GM21447 (cell line): ENCODE data around the gene FHAD1.
"Not testable (repeated sequence)": the region's sequence is repeated elsewhere in the genome, so short reads cannot be mapped to it uniquely, and the experiment has no call there.

Experiments used
- ATAC-seq: cut with Tn5 transposase; IDR thresholded peaks from one replicate; pipeline ENCODE4 v1.9.1; 2021; ENCODE audit not compliant: unreplicated experiment

The FHAD1 gene

DNA sequence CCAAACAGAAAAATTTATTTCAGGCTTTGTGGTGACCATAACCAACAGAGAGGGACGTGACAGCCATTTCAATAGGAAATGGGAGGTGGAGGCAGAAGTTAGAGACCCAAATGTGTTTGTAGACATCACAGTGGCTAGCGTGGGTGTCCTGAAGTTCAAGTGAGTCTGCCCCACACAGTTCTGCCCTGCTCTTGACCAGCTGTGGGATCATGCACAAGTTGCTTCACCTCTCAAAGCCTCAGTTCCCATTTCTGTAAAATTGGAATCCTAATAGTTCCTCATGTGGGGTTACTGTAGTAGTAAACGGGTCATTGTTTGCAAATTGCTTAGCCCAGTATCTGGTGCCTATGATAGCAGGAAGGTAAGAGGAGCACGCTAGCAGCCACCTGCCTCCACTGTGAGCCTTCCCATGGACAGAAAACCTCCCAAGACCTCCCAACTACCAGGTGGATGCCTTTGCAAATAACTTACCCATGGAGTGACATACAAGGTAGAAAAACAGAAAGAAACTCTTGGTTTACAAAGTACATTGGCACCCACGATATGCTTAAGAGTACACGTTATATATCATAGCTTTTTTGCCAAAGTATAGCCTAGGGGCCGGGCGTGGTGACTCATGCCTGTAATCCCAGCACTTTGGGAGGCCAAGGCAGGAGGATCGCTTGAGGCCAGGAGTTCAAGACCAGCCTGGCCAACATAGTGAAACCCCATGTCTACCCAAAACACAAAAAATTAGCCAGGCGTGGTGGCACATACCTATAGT is 29.1 kb downstream of the FHAD1 start:
- ATAC-seq: no peak

DNA sequence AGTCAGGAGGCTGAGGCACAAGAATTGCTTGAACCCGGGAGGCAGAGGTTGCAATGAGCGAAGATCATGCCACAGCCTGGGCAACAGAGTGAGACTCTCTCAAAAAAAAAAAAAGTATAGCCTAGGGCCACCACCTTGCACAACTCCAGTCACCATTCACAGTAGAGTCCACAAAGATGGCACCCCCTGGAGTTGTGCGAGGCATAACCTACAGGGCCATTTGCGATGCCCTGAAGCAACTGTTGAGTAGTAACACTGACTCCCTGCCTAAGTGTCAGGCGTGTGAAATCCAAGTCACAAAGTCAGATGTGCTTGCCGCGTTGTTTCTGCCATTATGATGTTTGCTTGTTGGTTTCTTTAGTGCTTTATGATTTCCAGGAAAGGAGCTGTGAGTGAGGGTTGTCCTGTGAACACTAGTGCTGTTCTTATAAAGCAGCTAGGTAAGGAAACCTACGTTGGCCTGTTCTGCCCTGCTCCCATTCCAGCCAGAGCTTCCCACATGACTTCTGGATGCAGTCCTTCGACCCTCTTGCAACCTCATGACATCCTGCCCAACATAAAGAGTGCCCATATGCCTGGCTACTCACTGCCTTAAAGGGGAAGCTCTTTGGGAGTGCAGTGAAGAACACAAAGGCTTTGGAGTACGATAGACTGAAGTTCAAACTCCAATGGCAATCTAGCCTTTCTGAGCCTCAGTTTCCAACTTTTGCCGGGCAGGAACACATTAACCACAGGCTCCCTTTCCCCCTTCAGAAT is 29.8 kb downstream of the FHAD1 start:
- no peak for ATAC-seq

DNA sequence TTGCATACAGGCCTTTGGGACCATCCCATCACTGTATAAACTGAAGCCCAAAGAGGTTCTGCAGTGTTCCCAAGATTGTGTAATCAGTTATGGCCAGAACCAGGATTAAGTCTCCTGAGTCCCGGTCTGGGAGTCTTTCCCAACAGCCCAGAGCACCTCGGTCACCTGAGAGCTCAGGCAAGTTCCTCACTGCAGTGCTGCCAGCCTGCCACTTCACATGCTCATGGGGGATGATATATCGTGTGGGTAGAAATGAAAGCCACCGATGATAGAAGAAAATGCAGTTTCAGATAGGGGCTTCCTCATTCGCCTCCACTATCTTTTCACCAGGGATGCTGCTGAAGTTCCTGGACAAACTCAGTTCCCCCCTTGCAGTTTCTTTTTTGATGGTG is 30.4 kb downstream of the FHAD1 start:
- ATAC-seq: no peak

DNA sequence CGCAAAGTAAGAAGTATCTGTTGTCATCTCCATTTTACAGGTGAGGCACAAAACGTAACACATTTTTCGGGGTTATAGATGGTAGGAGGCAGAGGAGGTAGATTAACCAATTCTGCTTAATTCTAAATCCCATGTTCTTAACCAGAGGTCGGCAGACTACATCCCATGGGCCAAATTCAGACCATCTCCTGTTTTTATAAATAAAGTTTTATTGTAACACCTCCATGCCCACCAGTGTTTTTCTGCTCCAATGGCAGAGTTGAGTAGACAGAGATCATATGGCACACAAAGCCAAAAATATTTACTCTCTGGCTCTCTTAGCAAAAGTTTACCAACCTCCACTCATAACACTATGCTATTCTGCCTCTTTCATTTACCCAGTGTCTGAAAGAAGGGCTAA is 30.9 kb downstream of the FHAD1 start:
- ATAC-seq: no peak

DNA sequence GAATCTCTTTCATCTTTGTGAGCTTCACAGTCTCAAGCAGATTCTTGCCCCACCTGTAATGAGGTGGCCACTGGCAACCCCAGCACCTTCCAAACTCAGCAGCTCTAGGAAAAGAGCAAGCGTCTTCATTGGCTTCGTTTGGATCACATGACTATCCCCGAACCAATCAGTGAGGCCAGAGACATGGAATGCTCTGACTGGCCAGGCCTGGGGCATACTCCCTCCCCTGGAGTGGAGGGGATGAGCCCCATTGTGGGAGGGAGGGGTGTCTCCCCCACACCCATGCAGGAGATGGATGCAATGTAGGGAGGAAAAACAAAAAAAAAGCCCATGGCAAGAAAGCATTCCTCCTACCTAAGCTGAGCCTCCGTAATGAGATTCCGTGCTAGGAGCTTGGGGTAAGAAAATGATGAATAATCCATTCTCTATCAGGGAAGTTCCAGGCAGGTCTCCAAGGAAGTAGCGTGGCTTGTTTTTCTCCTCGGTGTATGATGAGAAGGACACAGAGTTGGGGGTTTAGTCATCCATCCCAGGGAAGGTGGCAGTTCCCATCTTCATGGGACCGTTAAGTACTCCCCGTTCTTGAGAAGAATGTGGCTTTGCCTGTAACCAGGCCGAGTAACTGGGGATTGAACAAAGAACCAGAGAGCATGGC is 32.7 kb downstream of the FHAD1 start:
- ATAC-seq: no peak

DNA sequence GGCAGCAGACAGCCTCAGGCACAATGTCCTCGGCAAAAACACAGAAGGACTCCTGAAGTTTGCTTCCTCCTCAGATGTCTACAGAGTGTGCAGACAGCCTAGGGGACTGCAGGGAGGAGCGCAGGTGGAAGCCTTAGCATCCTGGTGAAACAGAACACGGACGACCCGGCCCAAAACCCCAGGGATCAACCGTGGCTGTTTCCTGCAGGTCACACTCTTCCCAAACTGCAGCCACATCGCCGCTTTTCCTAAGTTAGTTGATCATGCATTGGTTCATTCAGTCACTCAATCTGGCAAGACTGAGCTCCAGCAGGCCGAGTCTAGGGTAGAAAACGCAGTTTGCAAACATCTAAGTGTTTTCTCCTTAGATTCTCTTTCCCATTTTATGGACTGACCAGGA is 33.4 kb downstream of the FHAD1 start:
- no peak for ATAC-seq

DNA sequence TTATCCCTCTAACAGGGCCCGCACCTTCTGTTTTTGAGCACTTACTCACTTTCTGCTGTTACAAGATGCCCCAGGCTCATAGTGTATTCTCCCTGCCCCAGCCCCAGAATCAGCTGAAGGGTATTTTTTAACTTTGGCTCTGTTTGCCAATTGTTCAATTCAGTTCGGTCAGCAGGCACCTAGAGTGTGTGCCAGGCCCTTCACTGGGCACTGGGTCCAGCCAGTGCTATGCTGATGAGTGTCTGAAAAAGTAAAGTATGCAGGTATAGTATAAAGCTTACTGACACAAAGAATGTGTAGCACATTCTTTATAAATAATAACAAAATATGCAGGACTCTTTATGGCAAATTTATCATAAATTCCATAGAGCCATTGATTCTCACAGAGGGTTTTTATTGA is 35.0 kb downstream of the FHAD1 start:
- no peak for ATAC-seq

DNA sequence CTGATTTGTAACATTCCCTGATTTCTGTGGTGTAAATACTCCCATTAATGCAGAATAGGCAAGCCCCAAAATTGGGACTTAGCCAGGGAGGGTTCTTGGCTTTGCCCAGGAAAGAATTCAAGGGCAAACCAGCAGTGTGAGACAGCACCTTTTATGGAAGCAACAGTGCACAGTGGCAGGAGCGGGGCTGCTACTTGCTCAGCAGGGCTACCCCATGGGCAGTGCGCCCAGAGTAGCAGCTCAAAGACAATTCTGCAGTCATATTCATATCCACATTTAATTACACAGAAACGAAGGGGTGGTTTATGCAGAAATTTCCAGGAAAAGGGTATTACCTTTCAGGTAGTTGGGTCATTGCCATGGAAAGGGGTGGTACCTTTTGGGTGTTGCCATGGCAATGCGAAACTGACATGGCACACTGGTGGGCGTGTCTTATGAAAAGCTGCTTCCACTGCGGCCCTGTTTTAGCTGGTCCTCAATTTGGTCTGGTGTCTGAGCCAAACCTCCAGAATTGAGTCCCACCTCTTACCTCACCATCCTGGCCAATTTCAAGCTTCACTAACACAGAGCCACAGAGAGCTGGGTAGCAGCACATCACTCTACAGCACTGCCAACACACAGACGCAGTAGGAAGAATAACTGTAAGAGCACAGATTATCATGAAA is 35.9 kb downstream of the FHAD1 start:
- ATAC-seq: no peak

DNA sequence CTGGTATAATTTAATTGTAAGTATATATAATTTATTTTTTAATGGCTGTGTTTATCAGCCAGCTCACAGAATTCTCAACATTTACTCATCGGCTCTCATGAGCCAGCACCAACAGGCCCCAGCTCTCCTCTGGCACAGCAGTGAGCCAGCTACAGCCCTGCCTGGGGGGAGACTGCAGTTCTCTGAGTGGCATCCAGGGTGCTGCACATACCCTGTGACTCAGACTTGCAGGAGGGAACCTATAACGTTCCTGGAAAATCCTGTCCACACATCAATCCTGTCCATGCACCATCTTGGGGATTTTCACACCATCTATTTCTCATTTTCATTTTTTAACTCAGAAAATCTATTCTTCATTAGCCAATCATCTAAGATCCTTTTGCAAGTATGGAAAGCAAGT is 36.5 kb downstream of the FHAD1 start:
- ATAC-seq: no peak

DNA sequence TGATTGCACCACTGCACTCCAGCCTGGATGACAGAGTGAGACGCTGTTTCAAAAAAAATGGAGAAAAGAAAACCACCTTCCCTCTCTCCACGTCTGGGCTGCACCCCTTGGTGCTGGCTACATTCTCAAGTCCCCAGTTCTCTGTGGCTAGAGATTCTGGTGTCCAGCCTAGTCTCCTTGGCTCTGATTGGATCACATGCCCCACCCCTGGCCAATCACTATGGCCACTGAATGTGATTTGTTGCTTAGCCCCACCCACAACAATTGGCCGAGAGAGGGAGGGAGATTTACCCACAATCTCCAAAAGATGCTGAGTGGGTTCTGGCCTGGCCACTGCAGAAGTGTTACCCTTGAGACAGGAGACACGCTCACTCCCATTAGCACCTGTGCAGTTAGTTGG is 39.4 kb downstream of the FHAD1 start:
- ATAC-seq: no peak

DNA sequence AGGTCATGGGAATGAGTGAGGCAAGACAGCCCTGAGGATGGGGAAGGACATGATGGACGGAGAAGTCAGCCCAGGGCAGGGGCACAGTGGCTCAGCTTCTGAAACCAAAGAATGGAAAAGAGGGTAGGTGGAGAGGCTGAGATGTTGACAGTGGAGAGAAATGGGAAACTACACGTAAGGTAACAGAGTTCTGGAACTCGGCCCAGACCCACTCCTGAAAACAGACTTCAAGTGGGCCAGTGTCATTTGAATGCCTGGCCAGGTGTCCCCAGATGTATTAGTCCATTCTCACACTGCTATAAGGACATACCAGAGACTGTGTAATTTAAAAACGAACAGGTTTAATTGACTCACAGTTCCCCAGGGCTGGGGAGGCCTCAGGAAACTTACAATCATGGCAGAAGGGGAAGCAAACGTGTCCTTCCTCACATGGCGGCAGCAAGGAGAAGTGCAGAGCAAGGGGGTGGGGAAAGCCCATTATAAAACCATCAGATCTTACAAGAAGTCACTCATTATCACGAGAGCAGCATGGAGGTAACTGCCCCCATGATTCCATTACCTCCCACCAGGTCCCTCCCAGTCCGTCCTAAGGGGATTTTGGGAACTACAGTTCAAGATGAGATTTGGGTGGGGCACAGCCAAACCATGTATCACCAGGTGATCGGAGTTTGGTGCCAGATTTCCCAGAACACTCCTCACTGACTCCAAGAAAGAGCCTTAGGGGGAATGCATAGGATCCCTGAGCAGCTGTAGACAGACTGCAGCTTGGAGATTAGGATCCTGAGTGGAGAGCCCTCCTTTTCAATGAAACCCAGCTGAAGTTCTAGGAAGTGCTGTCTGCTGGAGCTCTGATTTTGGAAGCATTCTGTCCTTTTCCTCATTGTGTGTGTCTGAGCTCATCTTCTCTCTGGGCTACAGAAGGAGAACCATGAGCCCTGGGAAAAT is 40.3 kb downstream of the FHAD1 start:
- ATAC-seq: no peak

DNA sequence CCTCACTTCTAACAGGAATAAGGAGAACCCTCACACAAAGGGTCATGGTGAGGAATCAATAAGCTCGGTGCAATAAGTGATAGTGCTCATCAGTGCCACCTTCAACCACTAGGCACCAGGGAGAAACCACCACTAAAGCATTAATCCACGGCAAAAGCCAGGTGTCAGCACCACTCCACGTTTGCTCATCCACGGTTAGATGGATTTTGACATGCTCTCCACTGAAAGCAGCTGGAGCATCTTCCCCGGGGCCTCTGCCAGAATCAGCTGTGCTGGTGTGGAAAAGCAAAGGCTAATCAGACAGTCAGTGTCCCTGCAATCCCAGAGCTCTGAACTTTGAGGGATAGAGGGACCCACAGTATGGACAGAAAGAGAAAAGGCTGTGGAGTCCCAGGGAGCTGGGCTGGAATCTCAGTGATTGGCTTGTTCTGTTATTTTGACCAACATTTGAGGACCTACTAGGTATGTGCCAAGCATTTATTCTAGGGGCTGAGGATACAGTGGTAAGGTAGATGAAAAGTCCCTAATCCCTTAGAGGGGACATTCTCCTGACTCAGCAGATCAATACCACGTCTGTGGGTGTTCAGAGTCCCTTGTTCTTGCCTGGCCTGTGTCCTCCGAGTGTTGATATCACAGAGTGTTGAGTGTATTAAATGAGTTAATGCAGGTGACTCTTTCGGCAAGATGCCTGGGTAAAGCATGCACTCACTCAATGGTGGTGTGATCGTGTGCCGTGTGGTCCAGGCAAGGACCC is 41.3 kb downstream of the FHAD1 start:
- no peak for ATAC-seq

DNA sequence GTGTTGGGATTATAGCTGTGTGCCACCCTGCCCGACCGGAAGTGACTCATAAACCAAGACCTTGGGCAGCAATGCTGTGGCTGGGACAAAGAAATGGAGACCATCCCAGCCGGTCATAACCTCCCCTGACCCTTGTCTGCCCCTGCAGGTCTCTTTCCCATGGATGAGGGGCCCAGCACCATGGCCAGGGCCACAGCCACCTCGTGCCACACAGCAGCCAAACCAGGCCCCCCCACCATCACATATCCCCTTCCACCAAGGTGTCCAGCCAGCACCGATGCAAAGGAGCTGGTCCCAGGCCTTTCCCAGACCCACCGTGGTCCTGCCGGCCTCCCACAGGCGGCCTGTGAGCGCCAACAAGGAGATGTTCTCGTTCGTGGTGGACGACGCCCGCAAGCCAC is 42.2 kb downstream of the FHAD1 start:
- no peak for ATAC-seq

DNA sequence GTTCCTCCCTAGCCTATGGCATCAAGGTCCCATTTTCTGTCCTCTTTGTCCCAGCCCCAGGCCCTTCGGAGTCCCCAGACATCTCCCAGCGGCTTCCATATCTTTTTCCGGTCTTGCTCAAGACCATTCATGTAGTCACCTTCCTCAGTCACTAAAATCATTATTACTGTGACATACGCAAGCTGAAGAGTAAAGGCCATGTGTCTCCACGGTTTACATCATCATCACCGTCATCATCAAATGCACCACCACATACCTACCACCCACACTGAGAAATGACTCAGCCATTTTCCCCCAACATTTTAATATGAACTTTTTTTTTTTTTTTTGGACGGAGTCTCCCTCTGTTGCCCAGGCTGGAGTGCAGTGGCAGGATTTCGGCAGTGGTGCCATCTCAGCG is 43.4 kb downstream of the FHAD1 start:
- ATAC-seq: no peak

DNA sequence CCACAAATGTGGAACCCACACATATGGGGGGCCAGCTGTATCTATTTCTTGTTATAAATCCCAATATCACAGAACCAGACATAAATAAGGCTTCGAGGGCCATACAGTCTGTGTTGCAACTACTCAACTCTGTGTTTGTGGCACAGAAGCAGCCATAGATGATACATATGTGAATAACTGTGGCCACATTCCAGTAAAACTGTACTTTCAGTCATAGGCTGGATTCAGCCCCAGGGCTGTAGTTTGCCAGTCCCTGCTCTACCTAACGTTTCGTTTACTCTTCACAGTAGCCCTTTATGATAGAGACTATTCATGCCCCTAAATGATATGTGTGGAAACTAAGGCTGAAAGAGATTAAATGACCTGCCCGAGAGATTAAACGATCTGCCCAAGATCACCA is 48.7 kb downstream of the FHAD1 start:
- no peak for ATAC-seq

DNA sequence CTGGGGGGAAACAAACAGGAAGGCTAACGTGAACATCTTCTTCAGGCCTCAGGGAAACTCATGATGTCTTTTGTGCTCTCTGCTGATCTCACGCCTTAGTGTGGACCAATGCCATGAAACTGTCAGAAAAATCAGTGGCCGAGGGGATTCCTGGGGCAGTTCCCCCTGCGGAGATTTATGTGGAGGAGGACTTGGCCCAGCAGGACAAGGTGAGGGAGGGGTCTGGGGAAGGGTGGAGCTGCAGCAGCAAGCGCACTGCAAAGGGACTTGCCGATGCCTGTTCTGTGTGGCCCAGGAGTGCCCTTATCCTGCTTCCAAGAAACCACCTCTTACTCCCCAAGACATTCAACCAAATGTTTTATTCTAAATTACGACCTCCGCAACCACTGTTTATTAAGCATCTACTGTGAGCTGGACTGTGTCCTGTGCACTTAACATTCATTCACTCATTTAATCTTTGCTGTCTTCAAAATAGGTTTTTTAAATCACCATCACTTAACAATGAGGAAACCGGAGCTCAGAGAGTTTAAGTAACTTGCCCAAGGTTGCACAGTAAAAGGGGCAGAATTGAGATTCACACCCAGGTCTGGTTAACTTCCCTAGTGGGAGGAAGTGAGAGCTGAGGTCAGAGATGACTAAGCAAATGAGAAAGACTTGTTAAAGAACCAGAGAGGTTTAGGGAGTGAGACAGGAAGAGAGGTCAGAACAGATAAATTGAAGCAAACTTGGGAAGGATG is 49.7 kb downstream of the FHAD1 start:
- ATAC-seq: no peak

DNA sequence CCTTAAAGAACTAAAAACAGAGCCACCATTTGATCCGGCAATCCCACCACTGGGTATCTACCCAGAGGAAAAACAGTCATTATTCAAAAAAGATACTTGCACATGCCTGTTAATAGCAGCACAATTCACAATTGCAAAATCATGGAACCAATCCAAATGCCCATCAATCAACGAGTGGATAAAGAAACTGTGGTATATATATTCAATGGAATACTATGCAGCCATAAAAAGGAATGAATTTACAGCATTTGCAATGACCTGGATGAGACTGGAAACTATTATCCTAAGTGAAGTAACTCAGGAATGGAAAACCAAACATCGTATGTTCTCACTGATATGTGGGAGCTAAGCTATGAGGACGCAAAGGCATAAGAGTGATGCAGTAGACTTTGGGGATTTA is 51.0 kb downstream of the FHAD1 start:
- ATAC-seq: not testable (repeated sequence)

DNA sequence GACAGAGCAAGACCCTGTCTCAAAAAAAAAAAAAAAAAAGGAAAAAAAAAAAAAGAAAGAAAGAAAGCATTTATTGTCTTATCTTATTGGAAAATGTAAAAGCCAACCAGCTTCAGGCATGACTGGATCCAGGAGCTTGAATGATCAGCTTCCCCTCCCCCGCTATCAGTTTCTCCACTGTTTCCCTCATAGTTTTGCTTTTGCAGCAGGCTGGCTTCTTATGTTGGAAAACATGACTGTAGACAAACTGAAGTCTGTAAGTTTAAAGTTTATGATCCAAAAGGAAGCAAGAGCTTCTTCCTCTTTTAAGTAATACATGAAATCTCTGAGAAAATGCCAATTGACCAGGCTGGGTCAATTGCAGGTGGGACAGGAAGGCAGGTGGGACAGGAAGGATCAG is 52.2 kb downstream of the FHAD1 start:
- ATAC-seq: no peak

DNA sequence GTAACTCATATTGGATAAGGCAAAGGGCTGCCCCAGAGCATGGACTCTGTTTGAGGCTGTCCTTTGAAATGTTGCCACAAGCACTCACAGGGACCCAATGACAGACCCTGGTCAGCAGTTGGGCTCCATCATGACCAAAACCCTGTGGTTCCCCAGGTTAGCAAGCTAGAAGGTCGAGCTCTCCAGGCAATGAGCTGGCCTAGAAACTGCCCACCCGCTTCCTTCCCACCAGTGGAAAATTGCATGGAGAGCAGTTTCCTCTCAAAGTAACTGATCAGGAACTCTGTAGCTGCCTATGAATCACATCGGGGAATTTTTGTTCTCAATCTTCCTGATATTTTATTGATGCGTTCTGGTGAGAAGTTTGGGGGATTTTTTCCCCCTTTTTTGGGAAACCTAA is 52.8 kb downstream of the FHAD1 start:
- ATAC-seq: no peak
